Right lobe of liver (tissue), 4 donors: ENCODE results near the gene NPC1.

Experiments
- CTCF ChIP-seq, 4 donors: fragments of 200-600 bp in 3 of 4; fragments of 450-650 bp in 1 of 4; IDR thresholded peaks; one replicate each; pipeline versions ENCODE4 v1.5.1 to v1.8.0; 2016 to 2022; ENCODE audit warnings: antibody characterized with exemption in 4 of 4, mild to moderate bottlenecking in 2 of 4
- POLR2A ChIP-seq: fragments of 450-650 bp; IDR thresholded peaks from one replicate; pipeline ENCODE4 v1.6.1; 2017; ENCODE audit warnings: antibody characterized with exemption, mild to moderate bottlenecking
- donor health status: DM: no; HTN: no; CAD: no.
- donor health status: DM: no; HTN: no; CAD: no.
- donor health status: DM: no; HTN: yes; CAD: no.

- no peak for TF ChIP-seq CTCF (IDR thresholded peaks at IDR 0.05)
- TF ChIP-seq POLR2A, result no peak
Measured at GRCh38 chr18:23484561-23485182, 101.6 kb downstream of the NPC1 start.
